Measurements from ENCODE around the gene TMEM242.

- no peak for TF ChIP-seq CTCF (IDR thresholded peaks at IDR 0.05 in 4 of 5, conservative IDR thresholded peaks at IDR 0.05 in 1 of 5)
- no peak for TF ChIP-seq POLR2A (IDR thresholded peaks at IDR 0.05)
Measured at GRCh38 chr6:157242791-157243190, 80.5 kb downstream of the TMEM242 start.
